GM20000 (cell line): ENCODE results near the gene ARAP3.
A peak's percentile ranks its signal among the peaks of the same experiment; 100 is the strongest.

ENCODE experiments used
- DNase-seq: peaks from one replicate; pipeline ENCODE4 v3.0.0; 2012; ENCODE audit warnings: low spot score
- TF ChIP-seq, protein P1 (sequence below): IDR thresholded peaks from 2 replicates; pipeline ENCODE4 v1.5.1; 2012; ENCODE audit warnings: mild to moderate bottlenecking, control low read depth; ENCODE audit errors: extremely low read depth, missing control alignments

The ARAP3 gene

DNA sequence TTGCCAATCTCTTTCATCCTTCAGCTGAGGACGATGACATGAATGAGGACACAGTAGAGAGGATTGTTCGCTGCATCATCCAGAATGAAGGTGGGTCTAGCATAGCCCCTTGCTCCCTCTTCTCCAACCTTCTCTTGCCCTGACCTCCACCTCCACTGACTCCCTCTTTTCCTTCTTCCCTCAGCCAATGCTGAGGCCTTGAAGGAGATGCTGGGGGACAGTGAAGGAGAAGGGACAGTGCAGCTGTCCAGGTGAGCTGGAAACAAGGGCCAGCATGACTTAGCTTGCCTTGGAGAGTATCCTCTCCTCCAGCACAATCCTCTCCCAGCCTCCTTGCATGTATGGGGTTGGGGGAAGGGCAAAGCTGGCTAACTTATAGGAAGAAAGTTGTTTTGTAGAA is 43.3 kb downstream of the ARAP3 start:
- TF ChIP-seq, protein P1, sequence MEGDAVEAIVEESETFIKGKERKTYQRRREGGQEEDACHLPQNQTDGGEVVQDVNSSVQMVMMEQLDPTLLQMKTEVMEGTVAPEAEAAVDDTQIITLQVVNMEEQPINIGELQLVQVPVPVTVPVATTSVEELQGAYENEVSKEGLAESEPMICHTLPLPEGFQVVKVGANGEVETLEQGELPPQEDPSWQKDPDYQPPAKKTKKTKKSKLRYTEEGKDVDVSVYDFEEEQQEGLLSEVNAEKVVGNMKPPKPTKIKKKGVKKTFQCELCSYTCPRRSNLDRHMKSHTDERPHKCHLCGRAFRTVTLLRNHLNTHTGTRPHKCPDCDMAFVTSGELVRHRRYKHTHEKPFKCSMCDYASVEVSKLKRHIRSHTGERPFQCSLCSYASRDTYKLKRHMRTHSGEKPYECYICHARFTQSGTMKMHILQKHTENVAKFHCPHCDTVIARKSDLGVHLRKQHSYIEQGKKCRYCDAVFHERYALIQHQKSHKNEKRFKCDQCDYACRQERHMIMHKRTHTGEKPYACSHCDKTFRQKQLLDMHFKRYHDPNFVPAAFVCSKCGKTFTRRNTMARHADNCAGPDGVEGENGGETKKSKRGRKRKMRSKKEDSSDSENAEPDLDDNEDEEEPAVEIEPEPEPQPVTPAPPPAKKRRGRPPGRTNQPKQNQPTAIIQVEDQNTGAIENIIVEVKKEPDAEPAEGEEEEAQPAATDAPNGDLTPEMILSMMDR, result no peak
- DNase-seq, result no peak

DNA sequence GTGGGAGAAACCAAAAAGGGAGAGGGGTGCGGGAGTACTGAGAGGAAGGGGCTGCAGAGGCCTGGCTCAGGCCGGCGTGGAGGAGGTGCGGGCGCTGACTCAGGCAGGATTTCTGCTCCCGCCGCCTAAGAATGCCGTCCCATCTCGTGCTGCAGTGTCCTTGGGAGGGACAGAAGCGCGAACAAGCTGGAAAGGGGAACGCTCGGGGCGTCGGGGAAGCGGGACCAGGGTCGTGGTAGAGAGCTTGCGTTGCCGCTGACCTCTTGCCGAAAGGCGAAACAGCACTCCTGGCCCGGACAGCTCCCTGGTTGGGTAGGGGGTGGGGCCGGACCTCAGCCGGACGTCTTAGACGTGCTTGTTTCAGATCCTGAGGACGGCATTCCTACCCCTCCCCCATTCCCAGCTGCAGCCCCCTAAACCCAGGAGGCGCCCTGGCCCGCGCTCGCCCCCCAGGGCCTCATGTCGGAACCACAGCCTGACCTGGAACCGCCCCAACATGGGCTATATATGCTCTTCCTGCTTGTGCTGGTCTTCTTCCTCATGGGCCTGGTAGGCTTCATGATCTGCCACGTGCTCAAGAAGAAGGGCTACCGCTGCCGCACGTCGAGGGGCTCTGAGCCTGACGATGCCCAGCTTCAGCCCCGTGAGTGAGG is 44.1 kb downstream of the ARAP3 start:
- DNase-seq, result peak; percentile 70

DNA sequence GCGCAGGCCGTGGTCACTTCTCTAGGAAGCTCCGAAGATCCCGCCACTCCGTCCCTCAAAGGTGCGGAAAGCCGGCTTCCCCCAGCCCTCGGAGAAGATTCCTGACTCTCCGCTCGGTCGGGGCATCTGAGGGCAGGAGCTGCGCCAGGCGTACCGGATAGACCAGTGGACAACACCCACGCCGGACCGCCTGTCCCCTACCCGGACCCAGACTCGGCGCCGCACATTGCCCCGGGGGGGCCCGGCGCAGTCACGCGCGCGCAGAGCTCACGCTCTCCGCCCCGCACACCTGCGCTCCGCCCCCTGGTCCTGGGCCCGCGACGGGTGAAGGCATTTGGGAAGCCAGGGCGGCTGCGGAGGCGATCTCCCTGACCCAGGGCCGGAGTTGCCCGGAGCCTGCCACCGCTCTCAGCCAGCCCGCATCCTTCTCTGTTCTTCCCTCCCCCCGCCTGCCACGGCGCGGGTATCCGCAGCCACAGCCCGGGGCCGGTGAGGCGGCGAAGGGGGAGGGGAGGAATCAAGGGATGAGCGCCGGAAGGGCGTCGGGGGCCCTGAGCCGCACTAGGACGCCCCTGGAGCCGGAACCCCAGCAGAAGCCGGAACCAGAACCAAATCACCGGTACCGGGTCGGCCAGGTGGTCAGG is 44.8 kb downstream of the ARAP3 start:
- TF ChIP-seq, protein P1, result no peak
- peak; percentile 52 for DNase-seq

More for the DNA sequence above, 44.1 kb downstream of the ARAP3 start:
- TF ChIP-seq, protein P1, result peak; percentile 36

DNA sequence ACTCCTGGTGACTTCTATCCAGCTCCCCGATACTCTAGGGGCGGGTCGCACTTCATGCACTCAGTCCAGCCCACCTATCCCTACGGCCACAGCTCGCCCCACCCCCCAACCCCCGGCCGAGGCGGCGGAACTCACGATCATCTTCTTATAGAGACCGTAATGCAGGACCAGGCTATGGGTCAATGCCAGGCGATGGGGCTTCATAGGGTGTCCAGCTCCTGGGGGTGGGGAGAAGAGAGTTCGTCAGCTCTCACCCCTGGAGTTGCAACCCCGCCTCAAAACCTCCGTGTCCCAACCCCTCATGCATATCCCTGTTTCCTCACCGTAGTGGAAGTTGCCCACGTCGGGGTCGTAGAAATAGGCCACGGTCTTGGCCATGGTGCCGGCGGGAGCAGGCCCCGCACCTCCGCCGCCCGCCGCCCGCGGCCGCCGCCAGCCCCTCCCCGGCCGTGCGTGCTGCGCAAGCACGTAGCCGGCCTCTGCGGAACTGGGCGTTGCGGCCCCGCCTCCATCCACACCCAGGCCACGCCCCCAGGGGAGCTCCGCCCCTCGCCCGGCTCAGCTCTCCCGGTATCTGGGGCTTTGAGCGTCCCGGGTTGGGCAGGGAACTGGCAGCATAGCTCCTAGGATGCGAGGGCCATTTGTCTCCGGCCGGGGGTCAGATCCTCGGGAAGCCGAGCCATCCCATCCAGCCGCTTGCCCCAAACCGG is 45.5 kb downstream of the ARAP3 start, which contains the start of the genes HDAC3 and RELL2:
Gene HDAC3, minus strand, starts transcription at position 437 of the 710 bp plus-strand sequence. Its CDS starts 59 bp downstream, at position 378.
Gene RELL2, plus strand, starts transcription at position 585 of the 710 bp plus-strand sequence. CDS start 1,229 bp downstream, outside the sequence.
- peak; percentile 98 for DNase-seq
- TF ChIP-seq, protein P1, result no peak

DNA sequence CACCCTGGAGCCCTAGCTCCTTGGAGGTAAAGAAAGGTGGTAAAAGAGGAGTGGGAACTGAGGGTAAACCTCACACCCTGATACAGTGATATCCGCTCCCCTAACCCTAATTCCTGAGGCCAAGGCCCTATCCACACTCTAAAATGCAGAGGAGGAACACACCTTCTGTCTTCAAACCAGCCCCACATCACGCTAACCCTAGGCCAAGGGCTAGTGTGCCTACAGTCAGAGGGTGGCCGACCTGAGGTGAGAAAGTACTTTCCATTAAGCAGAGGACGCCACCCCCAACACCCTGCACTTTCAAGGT is 46.0 kb downstream of the ARAP3 start:
- TF ChIP-seq, protein P1, result no peak

DNA sequence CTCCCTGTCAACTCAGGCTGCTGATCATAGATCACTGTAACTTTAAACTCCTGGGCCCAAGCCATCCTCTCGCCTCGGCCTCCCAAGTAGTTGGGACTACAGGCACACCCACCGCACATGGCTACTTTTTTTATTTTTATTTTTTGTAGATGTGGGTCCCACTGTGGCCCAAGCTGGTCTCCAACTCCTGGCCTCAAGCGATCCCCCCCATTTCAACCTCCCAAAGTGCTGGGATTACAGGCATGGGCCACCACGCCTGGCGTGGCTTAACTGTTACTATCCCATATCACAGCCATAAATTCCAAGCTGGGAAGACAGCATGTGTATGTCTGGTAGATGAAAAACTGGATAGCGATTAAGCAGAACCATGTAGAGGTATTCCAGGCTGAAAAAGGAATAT is 46.4 kb downstream of the ARAP3 start:
- TF ChIP-seq, protein P1, result no peak
- no peak for DNase-seq

More for the DNA sequence above, 46.0 kb downstream of the ARAP3 start:
- DNase-seq, result no peak

DNA sequence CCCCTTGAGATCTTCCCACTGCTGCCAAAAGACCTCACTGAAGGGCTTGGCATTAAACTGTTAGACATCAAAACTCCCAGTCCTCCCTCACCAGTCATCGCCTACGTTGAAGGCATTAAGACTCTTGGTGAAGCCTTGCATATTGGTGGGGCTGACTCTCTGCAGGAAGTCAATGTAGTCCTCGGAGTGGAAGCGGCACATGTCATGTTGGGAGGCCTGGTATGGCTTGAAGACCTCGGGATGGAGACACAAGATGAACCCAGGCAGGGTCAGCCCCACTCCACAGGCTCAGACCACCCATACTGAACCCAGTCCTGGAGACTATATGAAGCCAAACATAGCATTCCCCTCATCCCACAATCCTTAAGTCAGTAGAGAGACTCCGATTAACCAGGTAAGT is 47.3 kb downstream of the ARAP3 start:
- DNase-seq, result no peak
- TF ChIP-seq, protein P1, result no peak
